Measurements from ENCODE around the gene CCN2. TPM values are rescaled to one million over a fixed set of nuclear protein-coding genes. Genes with fewer than 3 reads are reported as not detected.
A peak's percentile ranks its signal among the peaks of the same experiment; 100 is the strongest.

The CCN2 gene
- polyA plus RNA-seq, 2 of the 4 experiments (the other 2 are of a cell fraction), result 32.0 to 103 TPM

DNA sequence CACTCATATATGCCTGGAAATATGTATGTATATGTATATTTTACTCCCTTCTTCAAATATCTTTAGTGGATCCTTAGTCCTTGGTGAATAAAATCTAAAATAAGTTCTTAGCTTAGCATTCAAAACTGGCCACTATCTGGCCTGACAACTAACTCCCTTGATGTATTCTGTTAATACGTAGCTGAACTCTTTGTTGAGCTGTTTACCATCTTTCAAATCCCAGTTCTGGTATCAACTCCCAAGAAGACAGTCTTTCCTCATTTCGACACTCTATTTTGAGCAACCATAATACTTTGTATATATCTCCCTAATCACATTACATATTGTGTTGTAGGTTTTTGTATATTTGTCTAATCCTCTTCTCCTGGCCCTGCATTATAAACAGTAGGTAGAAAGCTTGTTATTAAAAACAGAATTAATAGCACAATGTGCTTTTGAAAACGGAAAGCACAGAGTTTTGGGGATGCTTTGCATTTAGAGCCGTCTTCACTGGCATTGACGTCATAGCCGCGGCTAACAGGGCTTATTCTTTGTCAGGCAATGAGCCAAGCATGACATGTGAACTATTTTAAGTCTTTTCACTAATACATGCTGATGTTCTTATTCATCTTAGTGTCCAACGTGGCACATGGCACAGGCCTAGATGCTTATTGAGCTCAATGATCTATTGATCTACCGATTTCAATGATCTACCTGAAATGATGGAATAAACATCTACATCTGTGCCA lies 47.2 kb upstream of the CCN2 start:
- DNase-seq (ENCODE audit: low read depth in 1 of 2, low spot score in 1 of 2), result no peak
- 88% methylated on average over 9 of the region's 9 CpGs for WGBS (ENCODE audit: missing lambda C conversion rate)
- no peak for TF ChIP-seq BHLHE40 (IDR thresholded peaks at IDR 0.05; ENCODE audit: low read depth, low read length)
- FAIRE-seq, result no peak
- Histone ChIP-seq H3K27ac (no peak overlapping the region), H3K9me3 (peaks cover under 1% of the 10 kb centered on the region; the same call in 1 of the 3 replicates), H3K4me1 (peaks cover 22% of the 10 kb centered on the region), H3K4me2 (no peak overlapping the region), H3K4me3 (no peak overlapping the region)
- POLR2A ChIA-PET, result no interaction called here
- ATAC-seq, result no peak
- CTCF ChIA-PET, result no interaction called here

DNA sequence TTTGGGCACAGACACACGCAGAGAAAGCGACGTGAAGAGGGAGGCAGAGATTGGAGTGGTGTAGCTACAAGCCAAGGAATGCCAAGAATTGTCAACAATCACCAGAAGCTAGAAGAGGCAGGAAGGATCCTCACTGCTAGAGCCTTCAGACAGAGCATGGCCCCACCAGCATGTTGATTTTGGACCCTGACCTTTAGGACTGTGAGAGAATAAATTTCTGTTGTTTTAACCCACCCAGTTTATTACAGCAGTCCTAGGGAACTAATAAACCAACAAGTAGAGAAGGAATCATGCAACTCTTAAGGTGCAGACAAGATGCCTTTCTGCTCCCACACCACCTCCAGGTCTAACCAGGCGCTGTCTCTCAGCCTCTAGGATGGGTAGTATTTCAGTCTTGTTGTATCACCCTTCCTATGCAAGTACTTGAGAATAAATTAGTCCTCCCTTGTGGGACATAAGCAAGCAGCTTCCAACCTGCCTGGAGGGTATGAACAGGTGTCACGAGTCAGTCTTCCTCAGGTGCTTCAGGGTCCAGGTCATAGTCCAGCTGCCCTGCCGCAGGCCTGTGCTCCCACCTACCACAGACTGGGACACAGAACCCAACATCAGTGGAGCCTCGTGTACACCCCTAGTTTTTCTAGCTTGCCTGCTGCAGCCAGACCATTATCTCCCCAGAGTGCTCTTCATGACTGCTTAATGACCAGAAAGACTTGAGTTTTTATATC lies 46.4 kb upstream of the CCN2 start:
- Histone ChIP-seq H3K4me3 (no peak overlapping the region), H3K4me2 (no peak overlapping the region), H3K9me3 (peaks cover 5% of the 10 kb centered on the region; the same call in 1 of the 3 replicates), H3K4me1 (peaks cover 22% of the 10 kb centered on the region), H3K27ac (peak overlapping the region; percentile 2 to 24; a peak in 1 of 6 replicates)
- TF ChIP-seq, protein P1, sequence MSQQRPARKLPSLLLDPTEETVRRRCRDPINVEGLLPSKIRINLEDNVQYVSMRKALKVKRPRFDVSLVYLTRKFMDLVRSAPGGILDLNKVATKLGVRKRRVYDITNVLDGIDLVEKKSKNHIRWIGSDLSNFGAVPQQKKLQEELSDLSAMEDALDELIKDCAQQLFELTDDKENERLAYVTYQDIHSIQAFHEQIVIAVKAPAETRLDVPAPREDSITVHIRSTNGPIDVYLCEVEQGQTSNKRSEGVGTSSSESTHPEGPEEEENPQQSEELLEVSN (IDR thresholded peaks at IDR 0.05; ENCODE audit: borderline replicate concordance, low read depth), result no peak
- TF ChIP-seq JUN (IDR thresholded peaks at IDR 0.05) (no peak), EP300 (IDR thresholded peaks at IDR 0.05) (no peak), ZC3H11A (IDR thresholded peaks at IDR 0.05) (no peak)
- 89% methylated on average over 7 of the region's 7 CpGs for WGBS (ENCODE audit: missing lambda C conversion rate)
- no peak for ATAC-seq
- POLR2A ChIA-PET, result no interaction called here
- CTCF ChIA-PET, result no interaction called here
- no peak for DNase-seq (ENCODE audit: low read depth in 1 of 2, low spot score in 1 of 2)
- no peak for FAIRE-seq

DNA sequence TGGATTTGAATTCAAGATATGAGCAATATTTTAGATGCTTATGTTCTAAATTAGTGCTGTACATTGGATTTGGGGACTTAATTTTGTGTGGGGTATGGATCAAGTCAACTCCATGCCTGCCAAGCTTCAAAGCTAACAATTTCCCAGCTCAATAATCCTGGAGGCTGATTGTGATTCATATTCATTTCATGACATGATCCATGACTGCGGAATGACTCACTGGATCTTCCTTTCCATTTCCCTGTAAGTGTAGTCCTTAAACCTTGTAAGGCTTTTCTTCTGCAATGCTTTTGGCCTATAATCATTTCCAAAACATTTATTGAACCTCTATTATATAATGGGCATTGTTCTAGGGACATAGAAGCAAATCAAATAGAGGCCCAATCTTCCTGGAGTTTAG lies 44.7 kb upstream of the CCN2 start:
- peak; percentile 52 to 56 for DNase-seq (ENCODE audit: low read depth in 1 of 2, low spot score in 1 of 2)
- FAIRE-seq, result no peak
- Histone ChIP-seq H3K4me2 (peak overlapping the region; percentile 38), H3K4me1 (peaks cover 22% of the 10 kb centered on the region), H3K4me3 (no peak overlapping the region), H3K27ac (peak overlapping the region in 1 of 2 experiments; percentile 59; a peak in 3 of 6 replicates), H3K9me3 (peaks cover 5% of the 10 kb centered on the region; the same call in 1 of the 3 replicates)
- POLR2A ChIA-PET, result interaction anchor here (0.9 kb wide), 1 partner anchor 45 kb away, joined by 3 read pairs; the partner anchor contains the start of gene CCN2
- WGBS (ENCODE audit: missing lambda C conversion rate), result 33% methylated on average over 1 of the region's 1 CpG
- peak; percentile 77 for TF ChIP-seq FOSL2 (IDR thresholded peaks at IDR 0.05)
- peak; percentile 83 for TF ChIP-seq FOSL2 (CRISPR knock-in tag; IDR thresholded peaks at IDR 0.05)
- TF ChIP-seq, protein P2, sequence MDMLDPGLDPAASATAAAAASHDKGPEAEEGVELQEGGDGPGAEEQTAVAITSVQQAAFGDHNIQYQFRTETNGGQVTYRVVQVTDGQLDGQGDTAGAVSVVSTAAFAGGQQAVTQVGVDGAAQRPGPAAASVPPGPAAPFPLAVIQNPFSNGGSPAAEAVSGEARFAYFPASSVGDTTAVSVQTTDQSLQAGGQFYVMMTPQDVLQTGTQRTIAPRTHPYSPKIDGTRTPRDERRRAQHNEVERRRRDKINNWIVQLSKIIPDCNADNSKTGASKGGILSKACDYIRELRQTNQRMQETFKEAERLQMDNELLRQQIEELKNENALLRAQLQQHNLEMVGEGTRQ (IDR thresholded peaks at IDR 0.05), result no peak
- TF ChIP-seq EHF (CRISPR knock-in tag; IDR thresholded peaks at IDR 0.05), result no peak
- no peak for TF ChIP-seq HEYL (CRISPR knock-in tag; IDR thresholded peaks at IDR 0.05)
- no peak for TF ChIP-seq MAZ (IDR thresholded peaks at IDR 0.05; ENCODE audit: borderline replicate concordance, low read depth, low read length)
- peak; percentile 36; the same call in 1 of the 2 replicates for TF ChIP-seq HOXB5 (CRISPR knock-in tag; IDR thresholded peaks at IDR 0.05)
- no peak for TF ChIP-seq RCOR1 (IDR thresholded peaks at IDR 0.05; ENCODE audit: low read depth, low read length)
- TF ChIP-seq GATA3 (IDR thresholded peaks at IDR 0.05; ENCODE audit: borderline replicate concordance), result no peak
- peak; percentile 58 for TF ChIP-seq JUNB (IDR thresholded peaks at IDR 0.05)
- TF ChIP-seq SREBF2 (IDR thresholded peaks at IDR 0.05), result no peak
- TF ChIP-seq KDM5A (IDR thresholded peaks at IDR 0.05), result no peak
- CTCF ChIA-PET, result no interaction called here
- peak; percentile 54 to 84; a peak in 4 of 6 replicates for ATAC-seq

- H3K27ac ChIP-seq, result no peak overlapping the region
- 61% methylated on average over 2 of the region's 2 CpGs for WGBS (ENCODE audit: missing lambda C conversion rate)
- ATAC-seq (no peak), FAIRE-seq (no peak), DNase-seq (ENCODE audit: low read depth in 1 of 2, low spot score in 1 of 2) (no peak)
- POLR2A ChIA-PET, result no interaction called here
- no peak overlapping the region for H3K4me2 ChIP-seq
- TF ChIP-seq SMC3 (IDR thresholded peaks at IDR 0.05) (no peak), ESRRA (IDR thresholded peaks at IDR 0.05; ENCODE audit: borderline replicate concordance, low read length) (no peak), FOSL2 (IDR thresholded peaks at IDR 0.05) (no peak), FOSL2 (CRISPR knock-in tag; IDR thresholded peaks at IDR 0.05) (no peak), CHD2 (IDR thresholded peaks at IDR 0.05; ENCODE audit: low read length, partially characterized antibody) (no peak), JUNB (IDR thresholded peaks at IDR 0.05) (no peak), BCL3 (IDR thresholded peaks at IDR 0.05) (no peak), RFX5 (IDR thresholded peaks at IDR 0.05) (no peak), RNF2 (IDR thresholded peaks at IDR 0.05; ENCODE audit: borderline replicate concordance, low read depth) (no peak), EP300 (IDR thresholded peaks at IDR 0.05) (no peak)
- CTCF ChIA-PET, result interaction anchor here (1.0 kb wide), 1 partner anchor 183 kb away, joined by 3 read pairs; no protein-coding TSS in a partner anchor
- no peak overlapping the region for H3K4me3 ChIP-seq
- peaks cover 5% of the 10 kb centered on the region; the same call in 1 of the 3 replicates for H3K9me3 ChIP-seq
- peaks cover 17% of the 10 kb centered on the region for H3K4me1 ChIP-seq
Measured at GRCh38 chr6:131992557-131992956, 41.4 kb upstream of the CCN2 start.

Measured in A549 (cell line).